Activated T-cell treated with anti-CD3 and anti-CD28 coated beads, Interleukin-2, amount 50 U/mL, for 4 hours (primary cell): Measurements from ENCODE around the gene CALN1. TPM values are rescaled to one million over a fixed set of nuclear protein-coding genes. Genes with fewer than 3 reads are reported as not detected.

Experiments used
- ATAC-seq, 2 donors: fragments of 200-7000 bp; cut with Tn5 transposase; one replicate each; pipeline ENCODE4 v1.10.0; 2021
- DNase-seq: peaks from one replicate; pipeline ENCODE4 v3.0.0-alpha.2; 2020
- H3K27me3 Mint-ChIP-seq: one replicate; pipeline ENCODE4 v1.8.0; 2021; ENCODE audit warnings: low read depth, mixed read lengths
- H3K36me3 Mint-ChIP-seq: one replicate; pipeline ENCODE4 v1.8.0; 2022; ENCODE audit warnings: mixed read lengths; ENCODE audit not compliant: insufficient read depth
- H3K4me1 Mint-ChIP-seq: one replicate; pipeline ENCODE4 v1.8.0; 2021; ENCODE audit warnings: low read depth, mixed read lengths
- H3K4me3 Mint-ChIP-seq: one replicate; pipeline ENCODE4 v1.8.0; 2021; ENCODE audit warnings: mild to moderate bottlenecking, moderate library complexity, mixed read lengths
- H3K9me3 Mint-ChIP-seq: one replicate; pipeline ENCODE4 v1.8.0; 2021; ENCODE audit warnings: mixed read lengths
- total RNA-seq, 3 donors: library from RNA; stranded (reverse); gene quantifications; one replicate each; pipeline ENCODE4 v1.2.1, GENCODE V29; 2021

The CALN1 gene
- total RNA-seq, 3 donors from 2014 or later, result 0.03 to 0.30 (median 0.10) TPM

- H3K9me3 Mint-ChIP-seq, result peaks cover 4% of the 10 kb centered on the region
Measured at GRCh38 chr7:72286519-72286918, 125.6 kb downstream of the CALN1 start.

GRCh38 chr7:72283309-72283708, 128.8 kb downstream of the CALN1 start:
- Mint-ChIP-seq H3K9me3 (peaks cover 4% of the 10 kb centered on the region), H3K36me3 (no peaks in the 10 kb centered on the region), H3K4me1 (no peaks in the 10 kb centered on the region), H3K27me3 (peaks cover 2% of the 10 kb centered on the region), H3K4me3 (no peak overlapping the region)
- DNase-seq (no peak), ATAC-seq (no peak)

More at GRCh38 chr7:72286519-72286918, 125.6 kb downstream of the CALN1 start:
- DNase-seq, result no peak
- Mint-ChIP-seq H3K4me3 (no peak overlapping the region), H3K27me3 (no peaks in the 10 kb centered on the region), H3K4me1 (no peaks in the 10 kb centered on the region), H3K36me3 (no peaks in the 10 kb centered on the region)
- no peak for ATAC-seq

GRCh38 chr7:72281308-72281707, 130.8 kb downstream of the CALN1 start:
- no peak for ATAC-seq

GRCh38 chr7:72279203-72279602, 132.9 kb downstream of the CALN1 start:
- no peaks in the 10 kb centered on the region for H3K4me1 Mint-ChIP-seq
- ATAC-seq (no peak), DNase-seq (no peak)
- H3K27me3 Mint-ChIP-seq, result peaks cover 2% of the 10 kb centered on the region
- H3K4me3 Mint-ChIP-seq, result no peak overlapping the region
- no peaks in the 10 kb centered on the region for H3K36me3 Mint-ChIP-seq
- H3K9me3 Mint-ChIP-seq, result peaks cover 24% of the 10 kb centered on the region

More at GRCh38 chr7:72281308-72281707, 130.8 kb downstream of the CALN1 start:
- no peaks in the 10 kb centered on the region for H3K36me3 Mint-ChIP-seq
- DNase-seq, result no peak
- H3K4me3 Mint-ChIP-seq, result no peak overlapping the region
- H3K4me1 Mint-ChIP-seq, result no peaks in the 10 kb centered on the region
- H3K27me3 Mint-ChIP-seq, result peaks cover 2% of the 10 kb centered on the region
- H3K9me3 Mint-ChIP-seq, result peaks cover 17% of the 10 kb centered on the region

- Mint-ChIP-seq H3K4me1 (no peaks in the 10 kb centered on the region), H3K4me3 (no peak overlapping the region), H3K36me3 (no peaks in the 10 kb centered on the region), H3K9me3 (peaks cover 24% of the 10 kb centered on the region), H3K27me3 (peaks cover 2% of the 10 kb centered on the region)
- no peak for DNase-seq
- ATAC-seq, result no peak
Measured at GRCh38 chr7:72278550-72278949, 133.6 kb downstream of the CALN1 start.

GRCh38 chr7:72275382-72276070, 136.6 kb downstream of the CALN1 start:
- Mint-ChIP-seq H3K4me3 (no peak overlapping the region), H3K27me3 (peaks cover 2% of the 10 kb centered on the region), H3K9me3 (peaks cover 24% of the 10 kb centered on the region), H3K4me1 (no peaks in the 10 kb centered on the region), H3K36me3 (no peaks in the 10 kb centered on the region)
- DNase-seq (no peak), ATAC-seq (no peak)

- Mint-ChIP-seq H3K4me3 (no peak overlapping the region), H3K27me3 (no peaks in the 10 kb centered on the region), H3K9me3 (peaks cover 26% of the 10 kb centered on the region), H3K36me3 (no peaks in the 10 kb centered on the region), H3K4me1 (no peaks in the 10 kb centered on the region)
- DNase-seq (no peak), ATAC-seq (no peak)
Measured at GRCh38 chr7:72272479-72272878, 139.7 kb downstream of the CALN1 start.

GRCh38 chr7:72268796-72269195, 143.3 kb downstream of the CALN1 start:
- H3K9me3 Mint-ChIP-seq, result peaks cover 10% of the 10 kb centered on the region
- no peak overlapping the region for H3K4me3 Mint-ChIP-seq
- no peaks in the 10 kb centered on the region for H3K4me1 Mint-ChIP-seq
- H3K27me3 Mint-ChIP-seq, result no peaks in the 10 kb centered on the region
- ATAC-seq (no peak), DNase-seq (no peak)
- H3K36me3 Mint-ChIP-seq, result no peaks in the 10 kb centered on the region

- no peak overlapping the region for H3K4me3 Mint-ChIP-seq
Measured at GRCh38 chr7:72268090-72268489, 144.0 kb downstream of the CALN1 start.

GRCh38 chr7:72267291-72267800, 144.8 kb downstream of the CALN1 start:
- Mint-ChIP-seq H3K4me3 (no peak overlapping the region), H3K9me3 (peaks cover 10% of the 10 kb centered on the region)
- ATAC-seq, result no peak

More at GRCh38 chr7:72268090-72268489, 144.0 kb downstream of the CALN1 start:
- Mint-ChIP-seq H3K4me1 (no peaks in the 10 kb centered on the region), H3K9me3 (peaks cover 10% of the 10 kb centered on the region), H3K36me3 (no peaks in the 10 kb centered on the region), H3K27me3 (no peaks in the 10 kb centered on the region)
- DNase-seq (no peak), ATAC-seq (no peak)

GRCh38 chr7:72266771-72267170, 145.4 kb downstream of the CALN1 start:
- Mint-ChIP-seq H3K9me3 (peaks cover 10% of the 10 kb centered on the region), H3K4me1 (no peaks in the 10 kb centered on the region), H3K27me3 (no peaks in the 10 kb centered on the region), H3K36me3 (no peaks in the 10 kb centered on the region), H3K4me3 (no peak overlapping the region)
- no peak for DNase-seq
- ATAC-seq, result no peak

More at GRCh38 chr7:72267291-72267800, 144.8 kb downstream of the CALN1 start:
- no peak for DNase-seq
- Mint-ChIP-seq H3K4me1 (no peaks in the 10 kb centered on the region), H3K36me3 (no peaks in the 10 kb centered on the region), H3K27me3 (no peaks in the 10 kb centered on the region)

GRCh38 chr7:72265071-72265904, 146.8 kb downstream of the CALN1 start:
- peaks cover 10% of the 10 kb centered on the region for H3K9me3 Mint-ChIP-seq
- no peak overlapping the region for H3K4me3 Mint-ChIP-seq
- H3K27me3 Mint-ChIP-seq, result no peaks in the 10 kb centered on the region
- DNase-seq (no peak), ATAC-seq (no peak)
- H3K36me3 Mint-ChIP-seq, result no peaks in the 10 kb centered on the region
- H3K4me1 Mint-ChIP-seq, result no peaks in the 10 kb centered on the region

- Mint-ChIP-seq H3K27me3 (no peaks in the 10 kb centered on the region), H3K4me3 (no peak overlapping the region), H3K9me3 (peaks cover 12% of the 10 kb centered on the region), H3K4me1 (no peaks in the 10 kb centered on the region), H3K36me3 (peaks cover 1% of the 10 kb centered on the region)
- no peak for ATAC-seq
- DNase-seq, result no peak
Measured at GRCh38 chr7:72260406-72260805, 151.7 kb downstream of the CALN1 start.

- no peaks in the 10 kb centered on the region for H3K4me1 Mint-ChIP-seq
- no peaks in the 10 kb centered on the region for H3K27me3 Mint-ChIP-seq
- ATAC-seq (no peak), DNase-seq (no peak)
- peaks cover 1% of the 10 kb centered on the region for H3K36me3 Mint-ChIP-seq
- H3K4me3 Mint-ChIP-seq, result no peak overlapping the region
- H3K9me3 Mint-ChIP-seq, result peaks cover 9% of the 10 kb centered on the region
Measured at GRCh38 chr7:72258074-72258473, 154.1 kb downstream of the CALN1 start.
